AG09319 (cell line): ENCODE measurements around the gene KRTAP9-9.
"Not testable (repeated sequence)": the region's sequence is repeated elsewhere in the genome, so short reads cannot be mapped to it uniquely, and the experiment has no call there.

Source experiments
- DNase-seq: peaks from one replicate; pipeline ENCODE4 v3.0.0-alpha.2; 2010; ENCODE audit warnings: low read depth; ENCODE audit errors: extremely low read depth
- TF ChIP-seq, protein P1 (sequence below): IDR thresholded peaks from 2 replicates; pipeline ENCODE4 v1.5.1; 2011; ENCODE audit warnings: low read depth, mild to moderate bottlenecking, inconsistent platforms, low read length, moderate library complexity

The KRTAP9-9 gene

DNA sequence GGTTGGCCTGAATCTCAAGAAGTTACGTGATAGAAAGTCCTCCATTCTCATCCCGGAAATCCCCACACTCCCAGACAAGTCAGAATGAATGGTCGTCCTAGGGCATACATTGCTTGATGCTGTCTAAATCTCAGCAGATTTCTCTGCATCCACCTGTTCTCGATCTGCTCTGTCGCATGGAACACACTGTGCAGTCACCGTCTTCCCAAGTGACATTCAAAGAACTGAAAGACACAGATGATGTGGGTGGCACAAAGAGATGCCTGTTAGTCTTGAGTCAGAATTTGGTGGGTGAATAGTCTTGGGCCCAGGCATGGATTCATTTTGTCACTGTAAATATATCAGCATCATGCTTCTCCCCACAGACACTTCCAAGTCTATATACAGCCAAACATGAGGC is 23.5 kb upstream of the KRTAP9-9 start:
- no peak for DNase-seq
- TF ChIP-seq, protein P1, sequence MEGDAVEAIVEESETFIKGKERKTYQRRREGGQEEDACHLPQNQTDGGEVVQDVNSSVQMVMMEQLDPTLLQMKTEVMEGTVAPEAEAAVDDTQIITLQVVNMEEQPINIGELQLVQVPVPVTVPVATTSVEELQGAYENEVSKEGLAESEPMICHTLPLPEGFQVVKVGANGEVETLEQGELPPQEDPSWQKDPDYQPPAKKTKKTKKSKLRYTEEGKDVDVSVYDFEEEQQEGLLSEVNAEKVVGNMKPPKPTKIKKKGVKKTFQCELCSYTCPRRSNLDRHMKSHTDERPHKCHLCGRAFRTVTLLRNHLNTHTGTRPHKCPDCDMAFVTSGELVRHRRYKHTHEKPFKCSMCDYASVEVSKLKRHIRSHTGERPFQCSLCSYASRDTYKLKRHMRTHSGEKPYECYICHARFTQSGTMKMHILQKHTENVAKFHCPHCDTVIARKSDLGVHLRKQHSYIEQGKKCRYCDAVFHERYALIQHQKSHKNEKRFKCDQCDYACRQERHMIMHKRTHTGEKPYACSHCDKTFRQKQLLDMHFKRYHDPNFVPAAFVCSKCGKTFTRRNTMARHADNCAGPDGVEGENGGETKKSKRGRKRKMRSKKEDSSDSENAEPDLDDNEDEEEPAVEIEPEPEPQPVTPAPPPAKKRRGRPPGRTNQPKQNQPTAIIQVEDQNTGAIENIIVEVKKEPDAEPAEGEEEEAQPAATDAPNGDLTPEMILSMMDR, result no peak

DNA sequence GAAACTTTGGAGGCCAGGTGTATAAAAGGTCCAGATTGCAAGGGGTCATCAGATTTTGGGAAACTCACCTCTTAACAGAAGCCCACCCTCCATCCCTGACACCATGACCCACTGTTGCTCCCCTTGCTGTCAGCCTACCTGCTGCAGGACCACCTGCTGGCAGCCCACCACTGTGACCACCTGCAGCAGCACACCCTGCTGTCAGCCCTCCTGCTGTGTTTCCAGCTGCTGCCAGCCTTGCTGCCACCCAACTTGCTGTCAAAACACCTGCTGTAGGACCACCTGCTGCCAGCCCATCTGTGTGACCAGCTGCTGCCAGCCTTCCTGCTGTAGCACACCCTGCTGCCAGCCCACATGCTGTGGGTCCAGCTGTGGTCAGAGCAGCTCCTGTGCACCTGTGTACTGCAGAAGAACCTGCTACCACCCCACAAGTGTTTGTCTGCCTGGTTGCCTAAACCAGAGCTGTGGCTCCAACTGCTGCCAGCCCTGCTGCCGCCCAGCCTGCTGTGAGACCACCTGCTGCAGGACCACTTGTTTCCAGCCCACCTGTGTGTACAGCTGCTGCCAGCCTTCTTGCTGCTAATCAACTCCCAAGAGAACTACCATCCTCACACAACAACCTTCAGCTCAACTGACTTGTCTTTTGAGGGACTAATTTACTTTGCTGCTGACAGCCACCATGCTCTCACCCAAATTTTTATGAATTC is 22.6 kb upstream of the KRTAP9-9 start, which contains the start of gene KRTAP9-3:
Gene KRTAP9-3, plus strand, starts transcription at position 51 of the 707 bp plus-strand sequence. Its CDS starts 53 bp downstream, at position 104.
- not testable (repeated sequence) for DNase-seq

DNA sequence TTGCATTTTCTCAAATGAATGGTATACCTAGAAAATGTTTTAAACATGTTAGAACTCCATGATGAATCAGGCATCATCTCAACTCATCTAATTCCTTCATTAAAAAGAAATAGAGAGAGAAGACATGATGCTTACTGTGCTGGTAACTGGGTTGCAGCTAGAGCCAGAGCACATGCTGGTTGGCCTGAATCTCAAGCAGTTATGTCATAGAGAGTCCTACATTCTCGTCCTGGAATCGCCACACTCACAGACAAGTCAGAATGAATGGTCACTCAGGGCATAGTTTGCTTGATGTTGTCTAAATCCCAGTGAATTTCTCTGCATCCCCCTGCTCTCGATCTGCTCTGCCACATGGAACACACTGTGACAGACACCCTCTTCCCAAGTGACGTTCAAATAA is 18.1 kb upstream of the KRTAP9-9 start:
- not testable (repeated sequence) for DNase-seq

DNA sequence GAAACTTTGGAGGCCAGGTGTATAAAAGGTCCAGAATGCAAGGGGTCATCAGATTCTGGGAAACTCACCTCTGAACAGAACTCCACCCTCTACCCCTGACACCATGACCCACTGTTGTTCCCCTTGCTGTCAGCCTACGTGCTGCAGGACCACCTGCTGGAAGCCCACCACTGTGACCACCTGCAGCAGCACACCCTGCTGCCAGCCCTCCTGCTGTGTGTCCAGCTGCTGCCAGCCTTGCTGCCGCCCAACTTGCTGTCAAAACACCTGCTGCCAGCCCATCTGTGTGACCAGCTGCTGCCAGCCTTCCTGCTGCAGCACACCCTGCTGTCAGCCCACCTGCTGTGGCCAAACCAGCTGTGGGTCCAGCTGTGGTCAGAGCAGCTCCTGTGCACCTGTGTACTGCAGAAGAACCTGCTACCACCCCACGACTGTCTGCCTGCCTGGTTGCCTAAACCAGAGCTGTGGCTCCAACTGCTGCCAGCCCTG is 17.2 kb upstream of the KRTAP9-9 start, which contains the start of gene KRTAP9-8:
Gene KRTAP9-8, plus strand, starts transcription at position 51 of the 489 bp plus-strand sequence. Its CDS starts 53 bp downstream, at position 104.
- DNase-seq, result not testable (repeated sequence)

DNA sequence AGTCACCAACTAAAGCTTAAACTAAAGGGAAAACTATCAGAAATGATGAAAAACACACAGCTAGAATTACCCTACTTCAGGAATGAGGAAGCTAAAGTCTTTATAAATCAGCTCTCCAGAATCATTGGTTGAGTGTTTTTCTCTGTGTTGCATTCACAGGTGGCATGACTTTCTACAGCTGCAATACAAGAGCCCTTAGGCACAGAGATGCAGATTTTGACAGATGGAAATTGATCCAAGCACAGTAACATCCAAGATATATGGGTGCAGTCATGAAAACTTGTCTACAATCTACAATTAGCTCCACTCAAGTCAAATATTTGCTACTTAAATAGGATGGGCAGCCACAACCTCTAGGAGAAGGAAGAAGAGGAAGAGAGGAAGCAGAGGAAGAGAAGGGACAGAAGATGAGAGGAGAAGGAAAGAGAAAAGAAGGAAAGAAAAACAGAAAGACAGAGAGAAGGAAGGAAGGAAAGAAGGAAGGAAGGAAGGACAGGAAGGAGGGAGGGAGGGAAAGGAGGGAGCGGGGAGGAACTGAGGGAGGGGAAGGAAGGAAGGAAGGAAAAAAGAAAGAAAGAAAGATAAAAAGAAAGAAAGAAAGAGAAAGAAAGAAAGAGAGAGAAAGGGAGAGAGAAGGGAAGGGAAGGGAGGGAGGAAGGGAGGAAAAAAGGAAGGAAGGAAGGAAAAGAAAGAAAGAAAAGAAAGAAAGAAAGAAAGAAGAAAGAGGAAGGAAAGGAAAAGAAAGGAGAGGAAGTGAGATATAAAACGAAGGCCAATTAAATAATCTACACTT is 8.0 kb upstream of the KRTAP9-9 start:
- DNase-seq, result not testable (repeated sequence)

DNA sequence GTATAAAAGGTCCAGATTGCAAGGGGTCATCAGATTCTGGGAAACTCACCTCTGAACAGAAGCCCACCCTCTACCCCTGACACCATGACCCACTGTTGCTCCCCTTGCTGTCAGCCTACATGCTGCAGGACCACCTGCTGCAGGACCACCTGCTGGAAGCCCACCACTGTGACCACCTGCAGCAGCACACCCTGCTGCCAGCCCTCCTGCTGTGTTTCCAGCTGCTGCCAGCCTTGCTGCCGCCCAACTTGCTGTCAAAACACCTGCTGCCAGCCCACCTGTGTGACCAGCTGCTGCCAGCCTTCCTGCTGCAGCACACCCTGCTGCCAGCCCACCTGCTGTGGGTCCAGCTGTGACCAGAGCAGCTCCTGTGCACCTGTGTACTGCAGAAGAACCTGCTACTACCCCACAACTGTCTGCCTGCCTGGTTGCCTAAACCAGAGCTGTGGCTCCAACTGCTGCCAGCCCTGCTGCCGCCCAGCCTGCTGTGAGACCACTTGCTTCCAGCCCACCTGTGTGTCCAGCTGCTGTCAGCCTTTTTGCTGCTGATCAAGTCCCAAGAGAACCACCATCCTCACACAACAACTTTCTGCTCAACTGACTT is 5.4 kb upstream of the KRTAP9-9 start, which contains the start of gene KRTAP9-4:
Gene KRTAP9-4, plus strand, starts transcription at position 51 of the 604 bp plus-strand sequence. Its CDS starts 34 bp downstream, at position 85.
- DNase-seq, result not testable (repeated sequence)

DNA sequence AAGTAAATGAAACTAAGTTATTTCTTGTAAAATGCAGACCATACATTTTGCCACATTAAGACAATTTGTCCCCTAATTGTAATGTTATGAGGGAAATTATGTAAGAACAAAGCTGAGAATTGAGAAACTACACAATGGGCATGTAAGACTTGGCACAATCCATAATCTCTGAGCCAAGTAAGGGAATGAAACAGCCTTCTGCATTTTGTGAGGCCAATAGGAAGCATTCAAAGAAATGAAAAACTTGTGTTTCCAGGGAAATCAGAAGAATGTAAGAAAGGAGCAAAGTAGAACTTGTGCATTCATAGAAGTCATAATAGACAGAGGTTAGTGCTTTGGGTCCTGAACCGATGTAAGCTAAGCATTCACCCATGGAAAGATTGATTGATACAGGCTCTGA is 3.9 kb upstream of the KRTAP9-9 start:
- TF ChIP-seq, protein P1, result no peak
- no peak for DNase-seq

DNA sequence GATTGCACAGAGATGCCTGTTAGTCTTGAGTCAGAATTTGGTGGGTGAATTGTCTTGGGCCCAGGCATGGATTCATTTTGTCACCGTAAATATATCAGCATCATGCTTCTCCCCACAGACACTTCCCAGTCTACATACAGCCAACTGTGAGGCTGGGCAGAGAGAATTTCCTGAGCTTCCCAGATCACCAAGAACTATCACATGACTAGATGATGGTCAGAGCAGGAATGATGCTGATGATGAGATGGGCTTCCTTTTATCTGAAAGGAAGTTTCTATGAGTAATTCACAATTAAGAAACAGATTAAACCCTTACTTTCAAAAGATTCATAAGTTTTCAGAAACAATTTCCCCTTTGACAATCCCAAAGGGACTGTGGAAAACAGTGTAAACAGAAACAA is 323 bp upstream of the KRTAP9-9 start:
- TF ChIP-seq, protein P1, result no peak
- no peak for DNase-seq

DNA sequence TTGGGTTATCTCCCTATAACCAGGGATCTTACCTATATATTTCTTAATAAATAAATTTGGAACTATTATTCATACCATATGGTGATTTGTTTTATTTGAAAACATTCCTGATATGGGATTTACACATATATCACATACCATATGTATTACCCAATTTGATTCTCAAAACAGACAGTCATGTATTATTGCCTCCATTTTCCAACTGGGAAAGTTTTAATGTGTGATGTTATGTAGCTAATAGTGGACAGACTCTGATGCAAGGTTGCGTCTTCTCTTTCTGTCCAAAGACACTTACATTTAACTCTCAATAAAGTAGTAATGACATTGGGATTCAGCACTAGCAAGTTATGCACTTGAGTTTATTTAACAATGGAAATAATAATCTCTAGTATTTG is 1.1 kb downstream of the KRTAP9-9 start:
- TF ChIP-seq, protein P1, result no peak
- DNase-seq, result no peak
